CD4-positive, alpha-beta T cell (primary cell): ENCODE data around the gene XYLT1. TPM values are rescaled to one million over a fixed set of nuclear protein-coding genes. Genes with fewer than 3 reads are reported as not detected.

Experiments used
- ATAC-seq: fragments of 200-7000 bp; cut with Tn5 transposase; one replicate; pipeline ENCODE4 v1.10.0; 2022; ENCODE audit warnings: mild to moderate bottlenecking; ENCODE audit not compliant: poor library complexity
- CTCF ChIA-PET: fragments of 350-600 bp; sonication (Branson Sonifier 250); formaldehyde crosslinking; loops from one replicate; lab custom pipeline; 2021; ENCODE audit warnings: antibody characterized with exemption, inconsistent platforms; lab: Charles Lee
- POLR2A ChIA-PET: fragments of 350-600 bp; sonication (Branson Sonifier 250); formaldehyde crosslinking; loops from one replicate; lab custom pipeline; 2021; ENCODE audit warnings: antibody characterized with exemption, inconsistent platforms; lab: Charles Lee
- DNase-seq, 14 experiments: peaks; one replicate each; pipeline ENCODE4 v3.0.0-alpha.2; 2013 to 2020; ENCODE audit warnings: mixed read lengths in 2 of 14
- H3K27ac ChIP-seq, 2 donors: one replicate each; pipeline versions ENCODE4 v1.5.1 to v1.7.0; 2013; ENCODE audit warnings: low read length in 2 of 2, low read depth in 1 of 2, mild to moderate bottlenecking in 1 of 2
- H3K27me3 ChIP-seq, 2 experiments: 1 replicate in 1 of 2; 2 replicates in 1 of 2; pipeline versions ENCODE4 v1.6.1 to v1.7.0; 2013; ENCODE audit warnings: low read length in 2 of 2, control low read depth in 1 of 2, mild to moderate bottlenecking in 1 of 2, moderate library complexity in 1 of 2; ENCODE audit not compliant: insufficient read depth in 2 of 2, control insufficient read depth in 1 of 2
- H3K36me3 ChIP-seq: one replicate; pipeline ENCODE4 v1.6.1; 2013; ENCODE audit warnings: low read length, control low read depth; ENCODE audit not compliant: insufficient read depth
- H3K4me1 ChIP-seq: one replicate; pipeline ENCODE4 v1.6.1; 2013; ENCODE audit warnings: low read length, control low read depth; ENCODE audit not compliant: insufficient read depth
- H3K4me3 ChIP-seq: one replicate; pipeline ENCODE4 v1.5.1; 2013; ENCODE audit warnings: mild to moderate bottlenecking, low read length, moderate library complexity
- H3K9me3 ChIP-seq, 2 experiments: 1 replicate in 1 of 2; 2 replicates in 1 of 2; pipeline versions ENCODE4 v1.6.1 to v1.7.0; 2013; ENCODE audit warnings: low read length in 2 of 2, mild to moderate bottlenecking in 2 of 2, control low read depth in 1 of 2, moderate library complexity in 1 of 2; ENCODE audit not compliant: control insufficient read depth in 1 of 2, insufficient read depth in 1 of 2
- H3K27ac Mint-ChIP-seq: one replicate; pipeline ENCODE4 v1.8.0; 2020; ENCODE audit warnings: mixed read lengths
- H3K27me3 Mint-ChIP-seq: one replicate; pipeline ENCODE4 v1.8.0; 2021; ENCODE audit warnings: mixed read lengths
- H3K36me3 Mint-ChIP-seq: one replicate; pipeline ENCODE4 v1.8.0; 2021; ENCODE audit warnings: low read depth, mixed read lengths
- H3K4me1 Mint-ChIP-seq: one replicate; pipeline ENCODE4 v1.8.0; 2021; ENCODE audit warnings: low read depth, mixed read lengths
- H3K4me3 Mint-ChIP-seq: one replicate; pipeline ENCODE4 v1.8.0; 2020; ENCODE audit warnings: mild to moderate bottlenecking, mixed read lengths
- H3K9me3 Mint-ChIP-seq: one replicate; pipeline ENCODE4 v1.8.0; 2020; ENCODE audit warnings: mixed read lengths
- CTCF ChIP-seq: fragments of 200-600 bp; IDR thresholded peaks from one replicate; pipeline ENCODE4 v1.8.0; 2022; ENCODE audit warnings: antibody characterized with exemption, mild to moderate bottlenecking
- intact Hi-C, 2 experiments: fragments of 100-400 bp; cut with DNase I in 1 of 2; cut with micrococcal nuclease in 1 of 2; formaldehyde crosslinking; loops; one replicate each; pipeline versions ENCODE4 v1.15.1 to v1.9.0; 2023 to 2025; cut with DNase I, micrococcal nuclease
- total RNA-seq, 174 experiments: library from RNA in 2 of 174; stranded (reverse) in 2 of 174; gene quantifications; one replicate each; pipeline ENCODE4 v1.2.3 and lab custom pipeline; 2021 to 2026

Gene XYLT1
- total RNA-seq, 2 experiments from 2014 or later = 26.0 to 27.1 TPM

GRCh38 chr16:17147942-17148341 is 322.8 kb downstream of the XYLT1 start:
- Histone ChIP-seq H3K27ac (no peak overlapping the region), H3K36me3 (no peaks in the 10 kb centered on the region), H3K4me1 (no peaks in the 10 kb centered on the region), H3K4me3 (no peak overlapping the region), H3K9me3 (no peaks in the 10 kb centered on the region), H3K27me3 (no peaks in the 10 kb centered on the region)
- TF ChIP-seq CTCF = no peak
- ATAC-seq (no peak), DNase-seq (no peak)
- H3K36me3 Mint-ChIP-seq = no peaks in the 10 kb centered on the region
- no peak overlapping the region for H3K27ac Mint-ChIP-seq
- ChIA-PET CTCF (no interaction called here), POLR2A (no interaction called here)
- no peak overlapping the region for H3K4me3 Mint-ChIP-seq
- intact Hi-C loops = no loop called here
- no peaks in the 10 kb centered on the region for H3K9me3 Mint-ChIP-seq
- H3K4me1 Mint-ChIP-seq = no peaks in the 10 kb centered on the region
- no peaks in the 10 kb centered on the region for H3K27me3 Mint-ChIP-seq

- ATAC-seq (no peak), DNase-seq (no peak)
- Mint-ChIP-seq H3K27ac (no peak overlapping the region), H3K9me3 (no peaks in the 10 kb centered on the region), H3K36me3 (peaks cover 21% of the 10 kb centered on the region), H3K27me3 (no peaks in the 10 kb centered on the region), H3K4me3 (no peak overlapping the region), H3K4me1 (no peaks in the 10 kb centered on the region)
- H3K4me1 ChIP-seq = no peaks in the 10 kb centered on the region
- H3K36me3 ChIP-seq = peaks cover 10% of the 10 kb centered on the region
- ChIA-PET CTCF (no interaction called here), POLR2A (no interaction called here)
- TF ChIP-seq CTCF = no peak
- H3K27ac ChIP-seq = no peak overlapping the region
- no peaks in the 10 kb centered on the region for H3K27me3 ChIP-seq
- intact Hi-C loops = no loop called here
- no peaks in the 10 kb centered on the region for H3K9me3 ChIP-seq
- no peak overlapping the region for H3K4me3 ChIP-seq
These were observed 325.7 kb downstream of the XYLT1 start for GRCh38 chr16:17145029-17145428.

GRCh38 chr16:17144431-17144830 is 326.3 kb downstream of the XYLT1 start:
- no peaks in the 10 kb centered on the region for H3K9me3 Mint-ChIP-seq
- H3K27me3 ChIP-seq = no peaks in the 10 kb centered on the region
- no peaks in the 10 kb centered on the region for H3K27me3 Mint-ChIP-seq
- no peak overlapping the region for H3K4me3 ChIP-seq
- H3K27ac Mint-ChIP-seq = no peak overlapping the region
- no peaks in the 10 kb centered on the region for H3K4me1 ChIP-seq
- no peak for TF ChIP-seq CTCF
- intact Hi-C loops = no loop called here
- no peak overlapping the region for H3K4me3 Mint-ChIP-seq
- ChIA-PET POLR2A (no interaction called here), CTCF (no interaction called here)
- DNase-seq = no peak
- H3K36me3 ChIP-seq = peaks cover 16% of the 10 kb centered on the region
- no peaks in the 10 kb centered on the region for H3K9me3 ChIP-seq
- peaks cover 27% of the 10 kb centered on the region for H3K36me3 Mint-ChIP-seq
- ATAC-seq = no peak
- H3K27ac ChIP-seq = no peak overlapping the region
- H3K4me1 Mint-ChIP-seq = no peaks in the 10 kb centered on the region
